HCT116 (cell line): ENCODE data around the gene MTREX. TPM values are rescaled to one million over a fixed set of nuclear protein-coding genes. Genes with fewer than 3 reads are reported as not detected.

Experiments used
- ATAC-seq: fragments of 200-7000 bp; cut with Tn5 transposase; 2 replicates; pipeline ENCODE4 v1.9.1; 2020; ENCODE audit warnings: mild to moderate bottlenecking, moderate library complexity
- BruUV-seq: library from RNA; stranded (reverse); fragments of 400-500 nt; replicated peaks from 2 replicates; lab custom pipeline; 2021; lab: Mats Ljungman, UMichigan
- CTCF ChIA-PET: fragments of 300-600 bp; sonication (Branson Sonifier 250); formaldehyde crosslinking; loops from one replicate; lab custom pipeline; 2021; ENCODE audit warnings: antibody characterized with exemption; lab: Charles Lee
- POLR2A ChIA-PET: fragments of 300-600, 350-600 bp; sonication (Branson Sonifier 250); formaldehyde crosslinking; loops from one replicate; lab custom pipeline; 2021; ENCODE audit warnings: antibody characterized with exemption; lab: Charles Lee
- RAD21 ChIA-PET, 2 experiments: fragments of 300-600 bp; sonication (Branson Sonifier 250); formaldehyde crosslinking; loops; one replicate each; lab custom pipeline; 2023; ENCODE audit warnings: low total read pairs in 2 of 2; ENCODE audit not compliant: uncharacterized antibody in 2 of 2, unreplicated experiment in 2 of 2, low non-redundant PET in 1 of 2; lab: Charles Lee
- DNase-seq: peaks from one replicate; pipeline ENCODE4 v3.0.0-alpha.2; 2010; ENCODE audit warnings: low read depth, low spot score
- H2AFZ ChIP-seq: fragments of 200-600 bp; shearing (Covaris generic), sonication (generic); 2 replicates; pipeline ENCODE4 v1.6.1; 2017; ENCODE audit warnings: low read depth, mixed run types, mixed read lengths, antibody characterized with exemption, low read length; ENCODE audit not compliant: poor library complexity, severe bottlenecking
- H3K27ac ChIP-seq: 2 replicates; pipeline ENCODE4 v1.5.1; 2012; ENCODE audit warnings: low read depth, low read length
- H3K27me3 ChIP-seq: fragments of 200-600 bp; sonication (generic); 2 replicates; pipeline ENCODE4 v1.6.1; 2016; ENCODE audit warnings: mixed run types, low read length, mixed read lengths; ENCODE audit not compliant: insufficient read depth
- H3K36me3 ChIP-seq, 2 experiments: fragments of 200-500 bp in 1 of 2; fragments of 200-600 bp in 1 of 2; sonication (Bioruptor generic) in 1 of 2; sonication (generic) in 1 of 2; 2 replicates each; pipeline versions ENCODE4 v1.5.1 to v1.6.1; 2014 to 2016; ENCODE audit warnings: low read length in 2 of 2, inconsistent platforms in 1 of 2, mixed read lengths in 1 of 2, mixed run types in 1 of 2; ENCODE audit not compliant: insufficient read depth in 2 of 2, control insufficient read depth in 1 of 2
- H3K4me1 ChIP-seq, 2 experiments: fragments of 200-600 bp in 1 of 2; sonication (generic) in 1 of 2; 2 replicates each; pipeline versions ENCODE4 v1.5.1 to v1.6.1; 2012 to 2017; ENCODE audit warnings: low read length in 2 of 2, inconsistent platforms in 1 of 2, mild to moderate bottlenecking in 1 of 2, mixed read lengths in 1 of 2, mixed run types in 1 of 2, moderate library complexity in 1 of 2; ENCODE audit not compliant: insufficient read depth in 2 of 2, control insufficient read depth in 1 of 2
- H3K4me2 ChIP-seq: fragments of 200-600 bp; sonication (generic); 2 replicates; pipeline ENCODE4 v1.6.1; 2017; ENCODE audit warnings: mixed run types, low read length, mixed read lengths
- H3K4me3 ChIP-seq, 2 experiments: fragments of 200-600 bp in 1 of 2; sonication (generic) in 1 of 2; replicated peaks in 1 of 2; 2 replicates each; pipeline ENCODE4 v1.5.1; 2011 to 2016; ENCODE audit warnings: low read length in 2 of 2, control low read depth in 1 of 2, low read depth in 1 of 2, mild to moderate bottlenecking in 1 of 2, mixed read lengths in 1 of 2, mixed run types in 1 of 2
- H3K79me2 ChIP-seq: fragments of 200-600 bp; sonication (generic); 2 replicates; pipeline ENCODE4 v1.6.1; 2017; ENCODE audit warnings: mild to moderate bottlenecking, mixed run types, low read length, moderate library complexity, mixed read lengths; ENCODE audit not compliant: insufficient read depth
- H3K9ac ChIP-seq: fragments of 200-600 bp; sonication (generic); 2 replicates; pipeline ENCODE4 v1.6.1; 2016; ENCODE audit warnings: low read length, mixed read lengths
- H3K9me2 ChIP-seq: fragments of 200-600 bp; sonication (generic), shearing (Covaris generic); 2 replicates; pipeline ENCODE4 v1.6.1; 2017; ENCODE audit warnings: mixed run types, mild to moderate bottlenecking, moderate library complexity; ENCODE audit not compliant: insufficient read depth
- H3K9me3 ChIP-seq, 2 experiments: fragments of 200-500 bp in 1 of 2; fragments of 200-600 bp in 1 of 2; sonication (Bioruptor generic) in 1 of 2; sonication (generic) in 1 of 2; 2 replicates each; pipeline ENCODE4 v1.6.1; 2014 to 2017; ENCODE audit warnings: low read length in 2 of 2, mixed read lengths in 2 of 2, inconsistent platforms in 1 of 2, low read depth in 1 of 2, mild to moderate bottlenecking in 1 of 2, mixed run types in 1 of 2, moderate library complexity in 1 of 2; ENCODE audit not compliant: control insufficient read depth in 1 of 2, insufficient read depth in 1 of 2
- H4K20me1 ChIP-seq: fragments of 200-600 bp; sonication (generic), shearing (Covaris generic); 2 replicates; pipeline ENCODE4 v1.6.1; 2017; ENCODE audit warnings: mixed run types, mild to moderate bottlenecking, moderate library complexity; ENCODE audit not compliant: insufficient read depth
- CBX3 ChIP-seq: IDR thresholded peaks from 2 replicates; pipeline ENCODE4 v1.6.1; 2012; ENCODE audit warnings: low read depth
- EGR1 ChIP-seq: IDR thresholded peaks from 2 replicates; pipeline ENCODE4 v1.6.1; 2012; ENCODE audit warnings: low read depth
- EZH2 ChIP-seq: fragments of 200-600 bp; sonication (generic); IDR thresholded peaks from 2 replicates; pipeline ENCODE4 v1.6.1; 2017; ENCODE audit warnings: antibody characterized with exemption, mixed run types
- EZH2phosphoT487 ChIP-seq: fragments of 200-600 bp; IDR thresholded peaks from 2 replicates; pipeline ENCODE4 v1.6.1; 2018; ENCODE audit warnings: antibody characterized with exemption, borderline replicate concordance
- POLR2A ChIP-seq: IDR thresholded peaks from 2 replicates; pipeline ENCODE4 v1.7.0; 2011; ENCODE audit warnings: borderline replicate concordance; ENCODE audit not compliant: insufficient read depth, insufficient read length; ENCODE audit errors: extremely low read depth
- POLR2AphosphoS5 ChIP-seq: IDR thresholded peaks from 2 replicates; pipeline ENCODE4 v1.6.1; 2011; ENCODE audit warnings: mild to moderate bottlenecking, low read depth, low read length, moderate library complexity
- RAD21 ChIP-seq: IDR thresholded peaks from 2 replicates; pipeline ENCODE4 v1.6.1; 2012; ENCODE audit warnings: low read depth, mild to moderate bottlenecking
- SIN3A ChIP-seq: IDR thresholded peaks from 2 replicates; pipeline ENCODE4 v1.6.1; 2012; ENCODE audit warnings: low read depth
- SP1 ChIP-seq: IDR thresholded peaks from 2 replicates; pipeline ENCODE4 v1.6.1; 2012; ENCODE audit warnings: low read depth
- TCF7L2 ChIP-seq: IDR thresholded peaks from 2 replicates; pipeline ENCODE4 v1.7.0; 2011; ENCODE audit warnings: borderline replicate concordance, inconsistent platforms; ENCODE audit not compliant: insufficient read depth, insufficient read length; ENCODE audit errors: extremely low read depth
- ZFX ChIP-seq: fragments of 450-650 bp; IDR thresholded peaks from 2 replicates; pipeline ENCODE4 v1.6.1; 2017
- ZNF274 ChIP-seq: fragments of 200-500 bp; sonication (Bioruptor generic); IDR thresholded peaks from 2 replicates; pipeline ENCODE4 v1.6.1; 2014; ENCODE audit warnings: mild to moderate bottlenecking, low read depth, low read length, inconsistent platforms
- intact Hi-C: fragments of 100-400 bp; cut with micrococcal nuclease; formaldehyde crosslinking; loops from 2 replicates; pipeline ENCODE4 v1.10.0; 2022
- total RNA-seq: library from RNA; stranded (reverse); gene quantifications from one replicate; pipeline ENCODE4 v1.2.1, GENCODE V29; 2021; ENCODE audit not compliant: unreplicated experiment
- TF ChIP-seq, protein P1 (sequence below): IDR thresholded peaks from 2 replicates; pipeline ENCODE4 v1.6.1; 2012
- TF ChIP-seq, protein P2 (sequence below), 3 experiments: fragments of 200-600 bp in 1 of 3; sonication (generic) in 1 of 3; IDR thresholded peaks in 2 of 3; conservative IDR thresholded peaks in 1 of 3; 2 replicates each; pipeline ENCODE4 v1.5.1; 2012 to 2017; ENCODE audit warnings: low read depth in 2 of 3, low read length in 2 of 3, antibody characterized with exemption in 1 of 3, borderline replicate concordance in 1 of 3, control low read depth in 1 of 3, mild to moderate bottlenecking in 1 of 3, mixed read lengths in 1 of 3, mixed run types in 1 of 3, moderate library complexity in 1 of 3; ENCODE audit not compliant: insufficient read depth in 1 of 3

The MTREX gene
- total RNA-seq, 1 experiment from 2014 or later: 101 TPM

DNA sequence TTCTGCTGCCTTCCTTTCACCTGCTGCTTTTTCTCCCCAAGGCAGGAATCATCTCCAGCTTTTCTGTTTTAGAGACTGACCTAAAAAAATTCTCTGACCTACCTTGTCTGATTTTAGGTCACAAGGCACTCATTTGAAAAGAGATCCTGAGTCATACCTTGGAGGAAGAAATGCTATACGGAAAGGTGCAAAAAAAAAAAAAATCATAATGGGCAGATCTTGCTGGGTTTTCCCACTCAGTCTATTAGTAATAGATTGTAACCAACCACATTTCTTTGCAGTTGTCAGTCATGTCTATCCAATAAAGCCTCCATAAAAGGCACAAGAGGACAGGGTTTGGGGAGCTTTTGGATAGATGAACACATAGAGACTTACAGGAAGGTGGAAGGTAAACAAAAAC lies 70.0 kb downstream of the MTREX start:
- CTCF ChIA-PET: no interaction called here
- Histone ChIP-seq H3K27me3 (no peaks in the 10 kb centered on the region), H4K20me1 (no peaks in the 10 kb centered on the region), H3K4me1 (no peaks in the 10 kb centered on the region), H3K9me3 (peaks cover 0 to 4% of the 10 kb centered on the region in 2 experiments; a peak in 1 of 4 replicates), H3K4me2 (no peak overlapping the region), H3K27ac (no peak overlapping the region), H2AFZ (no peak overlapping the region), H3K4me3 (no peak overlapping the region), H3K79me2 (peaks cover 19% of the 10 kb centered on the region), H3K9ac (no peak overlapping the region), H3K9me2 (no peaks in the 10 kb centered on the region), H3K36me3 (peaks cover 11 to 32% of the 10 kb centered on the region in 2 experiments)
- TF ChIP-seq CBX3 (no peak), SIN3A (no peak), ZFX (no peak), POLR2AphosphoS5 (no peak), EZH2phosphoT487 (no peak), RAD21 (no peak), POLR2A (no peak), TCF7L2 (no peak), EGR1 (no peak), EZH2 (no peak), SP1 (no peak), ZNF274 (no peak)
- TF ChIP-seq, protein P1, sequence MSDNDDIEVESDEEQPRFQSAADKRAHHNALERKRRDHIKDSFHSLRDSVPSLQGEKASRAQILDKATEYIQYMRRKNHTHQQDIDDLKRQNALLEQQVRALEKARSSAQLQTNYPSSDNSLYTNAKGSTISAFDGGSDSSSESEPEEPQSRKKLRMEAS: no peak
- TF ChIP-seq, protein P2, sequence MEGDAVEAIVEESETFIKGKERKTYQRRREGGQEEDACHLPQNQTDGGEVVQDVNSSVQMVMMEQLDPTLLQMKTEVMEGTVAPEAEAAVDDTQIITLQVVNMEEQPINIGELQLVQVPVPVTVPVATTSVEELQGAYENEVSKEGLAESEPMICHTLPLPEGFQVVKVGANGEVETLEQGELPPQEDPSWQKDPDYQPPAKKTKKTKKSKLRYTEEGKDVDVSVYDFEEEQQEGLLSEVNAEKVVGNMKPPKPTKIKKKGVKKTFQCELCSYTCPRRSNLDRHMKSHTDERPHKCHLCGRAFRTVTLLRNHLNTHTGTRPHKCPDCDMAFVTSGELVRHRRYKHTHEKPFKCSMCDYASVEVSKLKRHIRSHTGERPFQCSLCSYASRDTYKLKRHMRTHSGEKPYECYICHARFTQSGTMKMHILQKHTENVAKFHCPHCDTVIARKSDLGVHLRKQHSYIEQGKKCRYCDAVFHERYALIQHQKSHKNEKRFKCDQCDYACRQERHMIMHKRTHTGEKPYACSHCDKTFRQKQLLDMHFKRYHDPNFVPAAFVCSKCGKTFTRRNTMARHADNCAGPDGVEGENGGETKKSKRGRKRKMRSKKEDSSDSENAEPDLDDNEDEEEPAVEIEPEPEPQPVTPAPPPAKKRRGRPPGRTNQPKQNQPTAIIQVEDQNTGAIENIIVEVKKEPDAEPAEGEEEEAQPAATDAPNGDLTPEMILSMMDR (IDR thresholded peaks at IDR 0.05 in 2 of 3, conservative IDR thresholded peaks at IDR 0.05 in 1 of 3; ENCODE audit: borderline replicate concordance in 1 of 3, insufficient read depth in 1 of 3, low read depth in 2 of 3, low read length in 2 of 3): no peak
- ATAC-seq (no peak), DNase-seq (no peak)
- RAD21 ChIA-PET: no interaction called here
- intact Hi-C loops: no loop called here
- POLR2A ChIA-PET: interaction anchor here (0.6 kb wide), 1 partner anchor 442 kb away, joined by 3 read pairs; no protein-coding TSS in a partner anchor
- BruUV-seq: no TSS peak
